ENCODE data around the gene TBC1D8. TPM values are rescaled to one million over a fixed set of nuclear protein-coding genes. Genes with fewer than 3 reads are reported as not detected.

Gene TBC1D8
- total and polyA plus RNA-seq, 12 donors, result 7.6 to 17.2 (median 10.8) TPM

DNA sequence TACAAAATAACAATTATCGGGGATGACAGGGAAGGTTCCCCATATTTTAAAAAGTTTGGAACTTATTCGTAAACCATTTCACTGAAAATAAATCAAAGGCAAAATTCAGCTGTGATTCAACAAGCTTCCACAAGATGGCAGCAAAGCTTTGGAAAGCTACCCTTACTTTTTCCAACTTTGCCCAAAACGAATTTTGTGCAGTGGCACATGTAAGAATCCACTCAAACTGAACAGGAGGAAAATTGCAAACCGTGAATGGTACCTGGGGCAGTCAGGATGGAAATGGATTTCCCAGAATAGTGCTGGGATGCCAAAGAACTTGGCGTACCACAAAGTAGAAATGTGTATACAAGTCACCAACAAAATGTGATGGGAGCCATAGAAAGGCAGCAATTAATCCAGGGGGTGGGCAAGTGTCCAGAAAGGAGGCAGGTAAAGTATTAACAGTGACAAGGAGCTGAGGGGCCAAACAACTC is 138.4 kb downstream of the TBC1D8 start:
- DNase-seq, result peak in 6 of 7 donors; percentile 27 to 65 (median 42)
- TF ChIP-seq, protein P1, sequence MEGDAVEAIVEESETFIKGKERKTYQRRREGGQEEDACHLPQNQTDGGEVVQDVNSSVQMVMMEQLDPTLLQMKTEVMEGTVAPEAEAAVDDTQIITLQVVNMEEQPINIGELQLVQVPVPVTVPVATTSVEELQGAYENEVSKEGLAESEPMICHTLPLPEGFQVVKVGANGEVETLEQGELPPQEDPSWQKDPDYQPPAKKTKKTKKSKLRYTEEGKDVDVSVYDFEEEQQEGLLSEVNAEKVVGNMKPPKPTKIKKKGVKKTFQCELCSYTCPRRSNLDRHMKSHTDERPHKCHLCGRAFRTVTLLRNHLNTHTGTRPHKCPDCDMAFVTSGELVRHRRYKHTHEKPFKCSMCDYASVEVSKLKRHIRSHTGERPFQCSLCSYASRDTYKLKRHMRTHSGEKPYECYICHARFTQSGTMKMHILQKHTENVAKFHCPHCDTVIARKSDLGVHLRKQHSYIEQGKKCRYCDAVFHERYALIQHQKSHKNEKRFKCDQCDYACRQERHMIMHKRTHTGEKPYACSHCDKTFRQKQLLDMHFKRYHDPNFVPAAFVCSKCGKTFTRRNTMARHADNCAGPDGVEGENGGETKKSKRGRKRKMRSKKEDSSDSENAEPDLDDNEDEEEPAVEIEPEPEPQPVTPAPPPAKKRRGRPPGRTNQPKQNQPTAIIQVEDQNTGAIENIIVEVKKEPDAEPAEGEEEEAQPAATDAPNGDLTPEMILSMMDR (IDR thresholded peaks at IDR 0.05), result peak; percentile 78 to 91 (median 85)
- no peak for TF ChIP-seq POLR2A (IDR thresholded peaks at IDR 0.05)
- Histone ChIP-seq H3K4me1 (replicated peaks in 1 of 2) (no peaks in the 10 kb centered on the region), H3K27me3 (no peaks in the 10 kb centered on the region), H3K36me3 (replicated peaks in 1 of 2) (peaks cover 0 to 28% of the 10 kb centered on the region in 2 donors), H3K9me3 (replicated peaks in 1 of 3) (no peaks in the 10 kb centered on the region), H3K4me3 (no peak overlapping the region), H3K27ac (no peak overlapping the region)
- intact Hi-C loops (cut with DNase I), result loop anchor here in 1 of 2 donors (5.0 kb wide), 2 partner anchors 140 to 190 kb away; partner anchors contain the start of gene TBC1D8
- WGBS, 4 donors, result 28 to 32% (median 31%) methylated on average over 5 of the region's 5 CpGs

DNA sequence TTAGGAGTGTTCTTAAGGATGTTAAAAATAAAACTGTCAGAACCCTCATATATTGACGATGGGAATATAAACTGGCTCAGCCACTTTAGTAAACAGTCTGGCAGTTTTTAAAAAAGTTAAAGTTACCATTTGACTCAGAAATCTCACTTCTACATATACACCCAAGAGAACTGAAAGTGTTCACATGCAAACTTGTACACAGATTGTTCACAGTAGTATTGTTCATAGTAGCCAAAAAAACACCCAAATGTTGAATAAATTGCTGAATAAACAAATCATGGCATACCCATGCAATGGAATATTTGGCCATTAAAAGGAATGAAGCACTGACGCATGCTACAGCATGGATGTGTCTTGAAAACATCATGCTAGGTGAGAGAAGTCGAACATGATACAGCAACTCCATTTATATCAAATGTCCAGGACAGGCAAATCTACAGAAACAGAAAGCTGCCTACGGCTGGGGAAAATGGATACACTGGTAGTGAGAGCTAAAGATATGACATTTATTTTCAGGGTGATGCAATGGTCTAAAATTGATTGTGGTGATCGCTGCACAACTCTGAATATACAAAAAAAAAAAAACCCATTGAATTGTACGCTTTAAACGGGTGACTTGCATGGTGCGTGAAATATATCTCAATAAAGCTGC is 139.0 kb downstream of the TBC1D8 start:
- H3K4me3 ChIP-seq, result no peak overlapping the region
- no peaks in the 10 kb centered on the region for H3K27me3 ChIP-seq
- DNase-seq, result peak in 1 of 7 donors; percentile 13
- intact Hi-C loops (cut with DNase I), result loop anchor here in 1 of 2 donors (5.0 kb wide), 2 partner anchors 140 to 190 kb away; partner anchors contain the start of gene TBC1D8
- H3K4me1 ChIP-seq (replicated peaks in 1 of 2), result peaks cover 0 to 1% of the 10 kb centered on the region in 2 donors
- H3K9me3 ChIP-seq (replicated peaks in 1 of 3), result no peaks in the 10 kb centered on the region
- H3K36me3 ChIP-seq (replicated peaks in 1 of 2), result peaks cover 0 to 33% of the 10 kb centered on the region in 2 donors
- no peak overlapping the region for H3K27ac ChIP-seq
- TF ChIP-seq, protein P1 (IDR thresholded peaks at IDR 0.05), result no peak
- no peak for TF ChIP-seq POLR2A (IDR thresholded peaks at IDR 0.05)
- 45 to 60% (median 51%) methylated on average over 8 of the region's 8 CpGs for WGBS, 4 donors

DNA sequence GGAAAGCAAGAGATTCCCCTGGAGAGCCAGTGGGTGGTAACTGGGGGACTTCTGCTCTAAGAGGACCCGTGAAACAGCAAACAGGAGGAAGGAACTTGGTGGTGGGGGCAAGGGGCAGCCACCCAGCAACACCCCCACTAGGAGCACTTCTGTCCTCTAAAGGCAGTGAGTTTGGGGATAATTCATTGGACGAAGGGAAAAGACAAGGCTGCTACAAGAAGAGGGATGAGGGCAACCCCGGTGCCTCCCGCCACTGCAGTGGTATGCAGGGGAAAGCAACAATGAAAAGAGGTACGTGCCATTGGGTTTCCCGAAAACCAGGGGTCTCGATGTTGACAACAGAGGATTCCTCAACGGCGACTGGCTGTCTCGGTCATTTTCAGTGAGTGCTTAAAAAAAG is 140.0 kb downstream of the TBC1D8 start:
- peak in 1 of 7 donors; percentile 19 for DNase-seq
- Histone ChIP-seq H3K9me3 (replicated peaks in 1 of 3) (no peaks in the 10 kb centered on the region), H3K36me3 (replicated peaks in 1 of 2) (peaks cover 0 to 43% of the 10 kb centered on the region in 2 donors), H3K27ac (no peak overlapping the region), H3K4me3 (no peak overlapping the region), H3K27me3 (no peaks in the 10 kb centered on the region), H3K4me1 (replicated peaks in 1 of 2) (peaks cover 0 to 5% of the 10 kb centered on the region in 2 donors)
- intact Hi-C loops (cut with DNase I), result loop anchor here in 1 of 2 donors (5.0 kb wide), 2 partner anchors 141 to 191 kb away; partner anchors contain the start of gene TBC1D8
- TF ChIP-seq POLR2A (IDR thresholded peaks at IDR 0.05), result no peak
- TF ChIP-seq, protein P1 (IDR thresholded peaks at IDR 0.05), result no peak
- WGBS, 4 donors, result 89 to 92% (median 89%) methylated on average over 10 of the region's 10 CpGs

DNA sequence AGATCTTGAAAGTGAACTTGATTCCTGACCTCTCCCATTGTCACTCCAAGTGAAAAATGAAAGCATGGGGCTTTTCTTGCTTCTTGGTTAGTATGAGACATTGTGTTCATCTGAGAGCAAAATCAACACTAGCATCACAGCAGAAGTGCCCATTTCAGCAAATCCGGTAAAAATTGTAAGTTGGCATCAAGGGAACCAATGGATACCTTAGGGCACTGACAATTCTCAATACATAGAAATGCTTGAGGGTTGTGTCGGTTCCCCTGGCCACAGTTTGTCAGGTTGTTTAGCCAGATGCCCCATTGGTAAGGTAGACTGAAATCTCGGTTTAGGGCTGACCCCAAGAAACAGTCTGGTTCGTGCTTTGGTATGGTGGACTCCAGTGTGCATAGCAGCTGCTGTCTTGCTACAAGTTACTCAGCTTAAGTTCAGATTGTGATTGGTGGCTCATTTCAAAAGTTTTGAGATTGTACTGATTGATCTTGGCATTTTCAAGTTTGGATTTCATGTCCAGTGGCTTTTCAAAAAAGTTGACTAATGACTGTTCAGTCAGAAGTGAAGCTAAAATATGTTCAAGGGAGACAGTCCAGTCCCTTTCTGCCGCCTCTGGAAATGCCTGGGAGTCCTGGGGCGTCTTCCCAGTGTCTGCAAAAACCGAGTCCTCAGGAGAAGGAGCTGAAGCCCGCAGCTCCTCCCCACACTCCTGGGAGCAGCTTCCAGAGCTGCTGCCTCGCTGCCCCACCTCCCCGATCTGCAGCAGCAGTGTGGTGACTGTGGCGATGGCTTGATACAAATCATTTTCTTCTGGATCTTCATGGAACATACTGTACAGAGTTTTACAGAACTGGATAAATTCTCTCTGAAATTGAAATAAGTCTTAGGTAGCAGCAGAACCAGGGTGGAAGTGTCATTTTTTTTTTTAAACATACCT is 143.5 kb downstream of the TBC1D8 start:
- TF ChIP-seq, protein P1 (IDR thresholded peaks at IDR 0.05), result no peak
- no peak for TF ChIP-seq POLR2A (IDR thresholded peaks at IDR 0.05)
- no peaks in the 10 kb centered on the region for H3K9me3 ChIP-seq (replicated peaks in 1 of 3)
- H3K27me3 ChIP-seq, result no peaks in the 10 kb centered on the region
- peaks cover 6 to 14% of the 10 kb centered on the region in 2 donors for H3K4me1 ChIP-seq (replicated peaks in 1 of 2)
- 72 to 84% (median 77%) methylated on average over 10 to 11 of the region's 11 CpGs for WGBS, 4 donors
- intact Hi-C loops (cut with DNase I), result no loop called here
- H3K27ac ChIP-seq, result no peak overlapping the region
- no peak overlapping the region for H3K4me3 ChIP-seq
- peaks cover 0 to 68% of the 10 kb centered on the region in 2 donors for H3K36me3 ChIP-seq (replicated peaks in 1 of 2)
- peak in 1 of 7 donors; percentile 52 for DNase-seq
